ENCODE measurements around the gene SHISAL1.

GRCh38 chr22:44225812-44226211 lies 86.9 kb downstream of the SHISAL1 start:
- TF ChIP-seq CTCF (IDR thresholded peaks at IDR 0.05; ENCODE audit: insufficient read depth, low read length), result no peak
- TF ChIP-seq POLR2AphosphoS5 (IDR thresholded peaks at IDR 0.05; ENCODE audit: low read depth), result no peak
- TF ChIP-seq GABPA (IDR thresholded peaks at IDR 0.05; ENCODE audit: low read depth), result no peak

Measured in HL-60 (cell line).